Activated CD8-positive, alpha-beta memory T cell treated with anti-CD3 and anti-CD28 coated beads, Interleukin-2, amount 50 U/mL, for 24 hours (primary cell): Measurements from ENCODE around the gene DOCK4.

ENCODE experiments used
- DNase-seq: peaks from one replicate; pipeline ENCODE4 v3.0.0-alpha.2; 2020; ENCODE audit errors: extremely low read depth

The DOCK4 gene

GRCh38 chr7:112013274-112013673 lies 192.9 kb downstream of the DOCK4 start:
- DNase-seq, result no peak

- no peak for DNase-seq
Observed at GRCh38 chr7:112012242-112012641, 194.0 kb downstream of the DOCK4 start.

DNA sequence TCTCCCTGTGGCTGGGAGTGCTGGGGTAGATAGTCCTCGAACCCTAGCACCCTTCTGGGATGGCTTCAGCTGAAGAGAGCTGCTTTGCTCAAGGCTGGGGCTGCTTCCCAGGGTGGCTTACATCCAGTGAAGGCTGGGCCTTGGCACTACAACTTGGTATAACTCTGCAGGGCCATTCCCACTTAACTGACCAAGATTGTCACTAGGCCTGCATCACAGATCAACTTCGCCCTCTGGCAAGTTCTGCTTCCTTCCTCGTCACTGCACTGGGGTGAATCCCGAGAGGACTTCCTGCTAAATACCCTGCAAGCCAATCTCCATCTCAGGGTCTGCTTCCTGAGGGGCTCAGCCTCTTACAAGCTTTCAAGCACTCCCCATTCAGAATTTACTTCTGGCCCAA lies 195.2 kb downstream of the DOCK4 start:
- no peak for DNase-seq

DNA sequence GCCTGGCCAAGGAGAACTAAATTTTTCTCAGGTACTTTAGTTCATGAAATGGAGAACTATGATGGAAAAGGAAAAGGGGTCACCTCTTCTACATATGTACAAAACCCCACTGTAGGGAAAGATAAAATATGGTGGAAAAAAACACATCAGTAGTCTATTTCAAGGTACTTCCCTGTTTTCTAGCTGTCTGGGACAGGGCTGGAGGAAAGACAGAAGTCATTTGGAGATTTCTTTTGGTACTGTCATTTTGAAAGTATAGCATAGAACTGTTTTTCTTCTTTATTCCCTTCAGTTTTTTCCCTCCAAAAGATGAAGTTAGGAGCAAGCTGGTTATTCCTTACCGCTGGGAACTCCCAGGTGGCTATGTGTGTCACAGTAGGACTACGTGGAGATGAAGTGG lies 196.1 kb downstream of the DOCK4 start:
- DNase-seq, result no peak

- no peak for DNase-seq
Observed at GRCh38 chr7:112009081-112009480, 197.1 kb downstream of the DOCK4 start.

- no peak for DNase-seq
Observed at GRCh38 chr7:112007185-112007584, 199.0 kb downstream of the DOCK4 start.

- no peak for DNase-seq
Observed at GRCh38 chr7:112006071-112006470, 200.1 kb downstream of the DOCK4 start.

- no peak for DNase-seq
Observed at GRCh38 chr7:112005205-112005775, 200.9 kb downstream of the DOCK4 start.

GRCh38 chr7:112001091-112001826 lies 204.9 kb downstream of the DOCK4 start:
- DNase-seq, result no peak

DNA sequence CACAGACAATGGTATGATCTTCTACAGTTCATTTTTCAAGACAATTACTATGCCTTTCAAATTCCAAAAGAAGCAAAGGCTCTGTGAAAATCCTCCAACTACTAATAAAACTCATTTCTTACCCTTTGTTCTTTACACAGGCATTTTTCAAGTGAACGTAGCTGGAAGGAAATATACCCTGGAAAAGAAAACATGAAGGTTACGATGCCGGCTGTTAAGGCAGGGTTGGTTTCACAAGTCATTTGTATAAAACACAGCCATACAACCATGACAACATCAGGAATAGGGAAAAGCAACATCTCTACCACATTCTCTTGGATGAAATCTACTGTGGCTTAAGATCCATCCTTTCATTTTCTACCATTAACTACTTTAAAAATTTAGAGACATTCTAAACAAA lies 207.9 kb downstream of the DOCK4 start:
- DNase-seq, result no peak

- no peak for DNase-seq
Observed at GRCh38 chr7:111997546-111997945, 208.7 kb downstream of the DOCK4 start.

- no peak for DNase-seq
Observed at GRCh38 chr7:111992601-111993000, 213.6 kb downstream of the DOCK4 start.

DNA sequence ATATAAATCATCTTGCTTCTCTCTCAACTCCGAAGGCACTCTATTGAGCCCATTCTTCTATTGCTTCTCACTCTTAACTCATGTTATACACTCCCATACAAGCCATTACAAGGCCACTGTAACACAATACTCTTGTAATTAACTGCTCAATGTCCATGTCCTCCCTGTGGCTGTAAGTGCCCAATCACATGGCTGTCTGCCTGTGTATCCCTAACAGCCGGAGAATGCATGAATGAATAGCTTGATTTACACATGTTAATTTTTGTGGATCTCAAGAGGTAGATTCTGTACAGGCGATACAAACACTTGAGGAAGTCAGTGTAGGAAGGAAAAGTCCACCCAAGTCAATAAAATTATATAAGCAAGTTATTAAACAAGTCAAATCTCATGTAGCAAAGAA lies 215.6 kb downstream of the DOCK4 start:
- no peak for DNase-seq

DNA sequence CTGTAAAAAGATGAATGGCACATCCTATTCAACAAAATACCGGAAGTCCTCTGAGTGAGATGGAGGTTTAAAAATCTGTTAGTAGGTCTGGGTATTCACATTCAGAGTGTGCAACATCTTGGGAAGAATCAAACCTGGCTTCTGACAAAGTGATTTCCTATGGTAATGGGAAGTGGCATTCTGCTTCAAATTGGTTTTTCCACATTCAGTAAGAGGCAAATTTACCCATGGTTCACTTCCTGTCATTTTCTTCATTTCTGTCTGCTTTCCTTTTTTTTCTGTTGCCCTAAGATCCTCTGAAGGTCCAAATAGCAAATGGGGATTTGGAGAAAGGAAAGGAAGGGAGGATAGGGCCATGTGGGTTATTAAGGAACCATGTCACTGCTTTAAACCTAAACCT lies 218.3 kb downstream of the DOCK4 start:
- no peak for DNase-seq

DNA sequence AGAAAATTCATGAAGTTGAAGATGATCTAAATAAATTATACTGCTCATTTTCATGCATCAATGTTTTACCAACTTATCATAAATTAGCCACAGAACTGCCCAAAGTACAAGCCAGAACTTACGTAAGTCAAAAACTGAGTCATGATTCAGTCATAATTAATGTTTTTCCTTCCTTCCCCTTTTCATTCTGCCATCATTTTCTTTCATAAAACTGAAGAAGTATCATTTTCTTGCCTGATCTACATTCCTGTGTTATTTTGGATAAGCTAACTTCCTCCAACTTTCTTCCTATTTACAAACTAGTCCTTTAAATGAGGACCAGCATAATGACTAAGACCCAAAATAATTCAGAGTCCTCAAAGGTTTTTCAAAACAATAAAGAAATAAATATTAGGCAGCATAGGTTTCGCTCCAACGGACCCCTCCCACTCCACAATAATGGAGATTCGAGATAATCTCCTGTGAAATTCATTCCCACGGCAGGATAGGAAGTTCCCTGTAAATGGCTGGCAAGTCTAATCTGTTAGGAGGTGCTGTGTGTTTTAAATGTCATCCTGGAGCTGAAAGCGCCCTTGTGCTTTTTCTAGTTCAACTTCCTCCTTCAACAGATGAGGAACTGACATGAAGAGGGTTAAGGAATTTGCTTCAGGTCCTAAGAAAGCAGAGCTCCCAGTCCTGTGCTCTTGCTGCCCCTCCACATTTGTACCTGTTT lies 218.9 kb downstream of the DOCK4 start:
- no peak for DNase-seq

GRCh38 chr7:111986601-111987000 lies 219.6 kb downstream of the DOCK4 start:
- DNase-seq, result no peak

GRCh38 chr7:111985798-111986197 lies 220.4 kb downstream of the DOCK4 start:
- DNase-seq, result no peak

- DNase-seq, result no peak
Observed at GRCh38 chr7:111982804-111983203, 223.4 kb downstream of the DOCK4 start.

- DNase-seq, result no peak
Observed at GRCh38 chr7:111982133-111982532, 224.1 kb downstream of the DOCK4 start.

GRCh38 chr7:111980725-111981124 lies 225.5 kb downstream of the DOCK4 start:
- DNase-seq, result no peak

DNA sequence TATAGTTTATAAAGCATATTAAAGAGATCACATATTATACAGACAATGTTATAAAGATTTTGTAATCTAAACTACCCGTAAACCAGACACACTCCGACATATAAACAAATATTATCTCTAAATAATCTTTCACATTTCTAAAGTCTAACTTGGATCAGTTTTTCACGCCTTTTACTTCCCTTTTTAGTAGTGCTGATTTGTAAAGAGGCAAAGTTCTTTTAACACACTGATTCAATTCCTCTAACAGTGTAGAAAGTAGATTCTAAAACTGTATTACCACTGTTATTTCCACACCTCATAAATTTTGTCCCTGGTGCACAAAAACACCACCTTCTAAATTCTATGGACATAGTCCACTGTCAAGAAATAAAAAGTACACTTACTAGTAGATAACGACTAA lies 230.9 kb downstream of the DOCK4 start:
- no peak for DNase-seq

- no peak for DNase-seq
Observed at GRCh38 chr7:111960984-111961383, 245.2 kb downstream of the DOCK4 start.

DNA sequence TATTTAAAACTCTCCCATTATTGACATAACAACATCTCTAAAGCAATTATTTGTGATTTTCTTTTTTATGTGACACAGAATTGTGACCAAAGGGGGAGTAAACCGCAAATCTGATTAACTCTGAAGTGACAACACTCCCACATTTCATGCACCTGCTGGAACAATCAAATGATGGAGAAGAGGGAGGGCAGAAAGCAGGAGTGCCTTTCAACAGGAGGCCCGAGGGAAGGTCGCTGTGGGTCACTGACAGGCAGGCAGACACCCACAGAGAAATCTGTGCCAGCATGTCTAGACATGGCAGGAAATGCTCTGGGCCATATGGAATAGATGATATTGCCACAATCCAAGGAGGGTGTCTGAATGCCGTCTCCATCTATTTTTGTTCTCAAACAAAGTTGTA lies 247.3 kb downstream of the DOCK4 start:
- no peak for DNase-seq
